ENCODE data around the gene PRRT1B. TPM values are rescaled to one million over a fixed set of nuclear protein-coding genes. Genes with fewer than 3 reads are reported as not detected.

The PRRT1B gene
- total RNA-seq, 1 donor from 2014 or later = not detected

DNA sequence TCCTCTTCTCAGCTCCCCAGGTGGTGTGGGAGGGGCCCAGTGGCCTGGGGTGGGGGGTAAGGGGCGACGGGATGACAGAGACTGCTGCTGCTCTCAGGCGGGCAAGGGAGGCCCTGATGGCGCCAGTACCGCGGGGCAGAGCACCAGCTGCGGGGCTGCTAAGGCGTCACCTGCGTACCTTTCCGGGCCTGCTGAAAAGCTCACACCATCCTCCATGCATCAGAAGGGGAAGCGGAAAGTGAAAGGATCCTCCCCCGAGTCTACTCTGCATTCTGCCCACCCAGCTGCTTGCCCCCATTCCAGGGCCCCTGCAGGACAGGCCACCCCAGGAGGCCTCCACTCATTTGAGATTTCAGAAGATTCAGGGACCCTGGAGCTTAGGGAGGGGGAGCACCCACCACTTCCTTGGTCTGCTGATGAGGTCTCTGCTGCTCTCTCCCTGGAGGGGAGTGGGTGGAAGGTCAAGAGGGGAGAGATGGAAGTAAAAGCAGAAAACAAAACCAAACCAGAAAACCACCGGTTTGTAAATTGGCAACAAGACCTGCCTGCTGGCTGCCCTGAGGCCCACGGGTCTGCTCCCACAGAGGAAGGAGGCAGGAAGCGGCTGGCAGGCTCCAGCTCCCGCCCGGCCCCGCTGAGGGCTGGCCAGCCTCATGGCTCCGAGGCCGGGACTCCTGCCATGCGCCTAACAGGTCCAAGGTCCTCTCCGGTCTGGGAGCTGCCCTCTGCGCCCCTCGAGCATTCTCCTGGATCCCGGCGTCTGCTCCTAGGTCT is 33.6 kb downstream of the PRRT1B start:
- peak; percentile 10 to 50 for DNase-seq (ENCODE audit: low read depth in 2 of 2)

DNA sequence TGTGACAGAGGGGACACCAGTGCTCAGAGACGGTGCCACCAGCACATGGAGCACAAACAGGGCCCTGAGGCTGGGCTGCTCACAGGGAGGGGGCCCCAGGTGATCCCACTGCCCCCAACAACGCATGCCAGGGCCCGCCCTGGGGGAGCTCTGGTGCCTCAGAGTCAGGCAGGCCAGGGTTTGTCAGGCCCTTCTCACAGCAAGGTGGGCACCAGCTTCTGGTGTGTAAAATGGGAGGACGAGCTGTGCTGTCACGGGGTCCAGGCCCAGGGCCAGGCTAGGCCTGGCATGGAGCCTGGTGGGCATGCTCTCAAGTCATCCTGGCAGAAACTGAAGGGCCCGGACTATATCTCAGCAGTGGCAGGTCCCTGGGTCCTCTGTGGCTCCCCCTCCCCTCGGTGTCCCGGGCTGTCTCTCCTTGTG is 34.5 kb downstream of the PRRT1B start:
- no peak for DNase-seq (ENCODE audit: low read depth in 2 of 2)

DNA sequence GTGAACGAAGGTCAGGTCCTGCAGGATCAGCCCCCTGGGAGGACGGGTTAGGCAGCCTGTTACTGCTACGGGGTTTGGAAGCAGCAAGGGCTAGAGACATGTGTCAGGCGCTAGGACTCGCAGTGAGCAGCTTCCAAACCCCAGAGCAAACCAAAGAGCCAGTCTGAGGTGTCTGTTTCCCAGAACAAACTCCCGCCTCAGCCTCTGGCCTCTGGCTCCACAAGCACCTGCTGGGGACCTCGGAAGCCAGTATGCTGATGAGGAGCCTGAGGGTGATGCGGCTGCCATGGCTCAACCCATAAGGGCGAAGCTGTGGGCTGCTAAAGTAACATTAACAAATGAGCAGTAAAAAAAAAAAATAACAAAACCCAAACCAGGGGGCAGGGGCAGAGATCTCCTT is 35.0 kb downstream of the PRRT1B start:
- DNase-seq (ENCODE audit: low read depth in 2 of 2) = no peak

DNA sequence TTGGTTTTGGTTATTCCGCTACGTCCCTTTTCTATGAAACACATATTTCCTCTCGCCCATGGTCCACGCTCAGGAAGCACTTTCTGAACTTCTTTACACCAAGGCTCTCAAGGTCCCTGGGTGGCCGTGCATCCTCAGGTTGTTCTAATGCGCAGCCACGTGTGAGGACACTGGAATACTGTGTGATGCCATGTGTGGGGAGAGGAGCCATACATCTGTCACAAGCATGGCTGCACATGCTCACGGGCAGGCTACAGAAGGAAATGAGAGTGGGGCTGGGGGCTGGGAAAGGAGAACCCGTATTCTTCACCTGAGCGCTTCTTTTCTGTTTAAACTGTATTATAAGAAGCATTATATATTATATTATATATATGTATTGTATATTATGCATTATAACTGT is 36.7 kb downstream of the PRRT1B start:
- DNase-seq (ENCODE audit: low read depth in 2 of 2) = no peak

DNA sequence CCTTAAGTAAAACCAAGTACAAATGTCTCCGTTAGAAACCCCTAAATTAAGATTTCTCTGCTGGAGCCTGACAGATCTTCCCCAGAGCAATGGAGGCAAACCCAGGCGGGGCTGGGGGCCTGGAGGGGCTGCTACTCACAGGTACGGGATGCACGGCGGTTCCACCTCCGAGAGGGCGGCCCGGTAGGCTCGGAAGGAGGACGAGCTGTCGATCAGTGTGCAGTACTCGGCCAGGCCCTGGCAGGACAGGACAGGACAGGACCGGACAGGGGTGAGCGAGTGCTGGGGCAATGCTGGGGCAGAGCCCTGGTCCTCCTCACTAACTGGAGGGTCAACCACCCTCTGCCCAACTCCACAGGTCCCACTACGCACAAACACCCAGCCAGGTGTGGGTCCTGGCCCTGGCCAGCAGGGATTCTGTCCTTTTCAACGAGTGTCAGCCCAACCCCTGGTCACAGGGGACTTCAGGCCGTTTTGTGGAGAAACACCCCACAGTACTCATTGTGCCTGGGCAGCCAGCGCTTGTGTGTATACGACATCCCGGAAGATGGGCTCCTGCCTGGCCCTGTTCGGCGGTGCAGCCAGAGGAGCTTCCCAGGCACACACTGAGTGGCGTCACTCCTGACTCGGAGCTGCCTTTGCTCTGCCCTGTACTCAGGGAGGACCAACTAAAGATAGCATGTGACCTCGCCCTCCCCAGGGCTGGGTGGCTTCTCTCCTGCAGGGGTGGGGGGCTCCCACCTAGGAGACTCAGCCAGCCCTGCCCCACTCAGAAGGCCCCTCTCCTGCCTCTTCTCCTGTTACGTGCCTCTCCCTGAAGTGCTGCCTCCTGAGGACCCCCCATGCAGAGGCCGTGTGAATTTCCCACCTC is 37.4 kb downstream of the PRRT1B start:
- DNase-seq (ENCODE audit: low read depth in 2 of 2) = no peak

DNA sequence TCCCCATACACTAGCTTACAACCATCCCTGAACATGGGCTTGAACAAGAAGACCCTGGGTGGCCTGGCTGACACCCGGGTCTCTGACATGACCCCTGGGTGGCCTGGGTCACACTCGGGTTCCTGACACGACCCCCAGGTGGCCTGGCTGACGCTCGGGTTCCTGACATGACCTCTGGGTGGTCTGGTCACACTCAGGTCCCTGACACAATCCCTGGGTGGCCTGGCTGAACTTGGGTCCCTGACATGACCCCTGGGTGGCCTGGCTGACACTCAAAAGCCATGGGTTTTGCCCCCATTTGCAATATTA is 38.0 kb downstream of the PRRT1B start:
- DNase-seq (ENCODE audit: low read depth in 2 of 2) = no peak

DNA sequence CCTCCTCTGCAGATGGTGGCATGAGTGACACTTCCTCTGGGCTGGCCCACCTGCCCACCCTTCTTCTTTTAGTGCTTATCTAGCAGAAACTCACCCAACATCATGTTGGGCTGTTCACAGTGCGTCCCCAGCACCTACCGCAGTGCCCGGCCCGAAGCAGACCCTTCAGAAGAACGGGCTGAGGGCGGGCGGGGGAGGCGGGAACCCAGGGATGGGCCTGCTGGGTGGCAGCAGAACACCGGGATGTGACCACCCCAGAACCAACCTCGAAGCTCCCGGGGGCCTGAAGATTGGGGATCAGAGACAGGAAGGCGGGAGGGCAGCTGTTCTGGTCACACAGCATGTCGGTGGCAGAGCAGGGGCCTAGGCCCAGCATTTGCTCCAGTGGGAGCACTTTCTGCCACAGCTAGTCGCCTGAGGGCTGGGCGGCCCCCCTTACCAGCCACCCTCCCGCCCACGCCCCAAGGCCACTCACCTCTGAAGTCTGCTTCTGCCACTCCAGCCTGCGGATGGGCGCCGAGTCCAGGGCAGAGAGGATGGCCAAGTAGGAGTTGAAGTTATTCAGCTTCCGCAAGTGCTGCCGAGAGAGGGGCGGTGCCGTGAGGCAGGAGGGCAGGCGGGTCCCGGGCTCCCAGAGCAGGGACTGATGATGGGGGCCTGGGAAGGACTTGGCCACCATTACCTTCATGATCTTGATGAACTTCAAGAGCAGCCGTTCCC is 38.7 kb downstream of the PRRT1B start:
- no peak for DNase-seq (ENCODE audit: low read depth in 2 of 2)

DNA sequence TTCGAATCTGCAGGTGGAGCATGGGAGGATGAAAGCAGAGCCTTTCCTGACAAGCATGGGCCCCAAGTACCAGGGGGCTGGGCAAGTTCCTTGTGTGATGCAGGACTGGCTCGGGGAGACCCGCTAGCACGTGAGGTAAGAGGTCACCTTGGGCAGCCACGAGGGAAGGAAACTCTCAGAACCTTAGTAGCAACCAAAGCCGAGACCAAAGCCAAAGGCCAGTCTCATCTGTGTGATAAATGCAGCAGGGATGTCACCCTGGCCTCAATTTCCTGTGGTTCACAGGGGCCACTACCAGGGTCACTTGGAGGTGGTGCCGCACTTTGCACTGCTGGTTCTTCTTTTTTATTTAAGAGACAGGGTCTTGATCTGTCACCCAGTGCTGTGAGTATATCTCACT is 39.5 kb downstream of the PRRT1B start:
- DNase-seq (ENCODE audit: low read depth in 2 of 2) = no peak

DNA sequence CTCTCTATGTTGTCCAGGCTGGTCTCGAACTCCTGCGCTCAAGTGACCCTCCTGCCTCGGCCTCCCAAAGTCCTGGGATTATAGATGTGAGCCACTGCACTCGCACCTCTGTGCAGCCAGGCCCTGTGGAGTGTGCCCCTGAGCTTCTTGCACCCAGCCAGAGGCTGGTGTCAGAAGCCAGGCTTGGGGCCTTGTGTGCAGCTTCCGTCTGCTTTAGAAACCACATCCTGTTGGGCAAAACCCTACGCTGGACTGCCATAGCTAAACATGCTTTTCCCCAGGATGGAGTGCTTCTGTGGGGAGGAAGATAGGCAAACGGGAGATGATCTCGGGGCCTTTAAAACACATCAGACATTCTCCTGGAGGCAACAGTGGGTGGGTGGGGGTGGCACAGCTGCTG is 40.1 kb downstream of the PRRT1B start:
- peak in 1 of 2 donors; percentile 65 for DNase-seq (ENCODE audit: low read depth in 2 of 2)

DNA sequence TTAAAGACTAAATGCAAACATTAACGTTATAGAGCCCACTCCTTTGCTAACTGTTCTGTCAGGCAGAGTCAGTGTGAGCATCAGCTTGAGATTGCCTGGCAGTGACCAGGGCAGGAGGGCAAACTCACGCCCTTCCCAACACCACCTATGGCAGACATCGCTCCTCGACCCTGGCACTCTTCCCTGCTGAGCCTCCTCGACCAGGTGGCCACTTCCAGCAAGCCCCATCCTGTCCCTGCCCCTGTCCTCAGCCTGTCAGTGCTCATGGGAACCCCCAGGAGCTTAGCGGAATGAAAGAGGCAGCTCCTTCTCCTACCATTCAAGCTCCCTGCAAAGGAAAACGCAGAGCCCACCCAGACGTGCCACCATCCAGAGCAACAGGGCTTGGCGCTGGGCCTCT is 42.0 kb downstream of the PRRT1B start:
- no peak for DNase-seq (ENCODE audit: low read depth in 2 of 2)

DNA sequence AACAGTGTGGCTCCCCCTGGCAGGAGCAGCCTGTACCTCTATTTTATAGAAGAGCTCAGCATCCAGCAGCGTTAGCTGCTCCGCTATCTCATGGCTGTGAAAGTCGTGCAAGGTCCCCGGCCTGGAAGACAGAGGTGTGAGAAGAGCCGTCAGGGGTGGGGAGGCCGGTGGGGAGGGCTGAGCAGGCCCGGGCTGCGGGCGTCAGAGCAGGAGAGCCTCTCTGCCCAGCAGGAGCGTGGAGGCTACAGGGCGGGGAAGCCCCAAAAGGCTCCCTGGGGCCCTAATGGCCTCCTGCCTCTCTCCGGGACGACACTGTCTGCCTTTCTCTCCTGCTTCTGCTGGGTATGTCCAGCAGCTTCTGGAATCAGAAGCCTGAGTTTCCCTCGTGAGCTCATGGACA is 42.6 kb downstream of the PRRT1B start:
- DNase-seq (ENCODE audit: low read depth in 2 of 2) = no peak

DNA sequence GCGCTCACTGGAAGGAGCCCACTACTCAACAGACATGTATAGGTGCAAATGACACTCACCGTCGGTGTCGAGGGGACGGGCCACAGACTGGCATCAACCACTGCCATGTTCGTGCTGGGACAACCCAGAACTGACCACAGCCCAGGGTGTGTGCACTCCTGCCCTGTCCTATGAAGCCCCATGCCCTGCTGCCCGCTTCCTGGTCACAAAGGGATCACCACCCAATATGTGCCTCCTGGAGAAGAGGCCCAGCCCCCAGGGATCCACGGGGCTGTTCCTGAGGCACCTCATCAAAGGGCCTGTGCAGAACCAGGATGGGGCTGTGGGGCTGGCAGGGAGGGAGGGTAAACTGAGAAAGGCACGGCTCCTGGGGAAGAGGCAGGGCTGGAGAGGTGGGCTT is 43.1 kb downstream of the PRRT1B start:
- no peak for DNase-seq (ENCODE audit: low read depth in 2 of 2)

DNA sequence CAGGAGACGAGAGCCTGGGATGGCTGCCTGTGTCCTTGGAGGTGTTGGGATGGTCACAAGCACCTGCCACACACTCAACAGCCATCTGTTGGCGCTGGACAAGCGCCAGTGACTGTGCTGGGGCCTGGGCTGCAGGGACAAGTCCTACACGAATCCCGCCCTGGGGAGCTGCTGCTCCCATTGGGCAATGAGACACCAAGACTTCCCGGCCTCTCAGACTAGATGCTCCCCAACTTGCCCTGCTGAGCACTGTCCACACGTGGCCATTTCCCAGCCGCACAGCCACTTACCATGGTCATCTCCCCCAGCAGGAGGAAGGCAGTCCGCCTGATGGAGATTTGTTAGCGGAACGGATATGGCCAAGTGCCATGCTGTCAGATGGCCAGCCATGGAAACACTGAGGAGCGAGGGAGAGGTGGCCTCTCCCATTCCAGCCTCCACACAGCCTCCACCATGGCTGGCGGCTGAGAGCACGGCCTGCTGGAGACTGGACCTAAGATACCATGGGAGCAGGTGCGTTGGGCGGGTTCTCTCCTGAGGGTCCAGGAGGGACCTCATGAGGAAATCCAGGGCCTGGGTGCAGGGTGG is 43.9 kb downstream of the PRRT1B start:
- no peak for DNase-seq (ENCODE audit: low read depth in 2 of 2)

DNA sequence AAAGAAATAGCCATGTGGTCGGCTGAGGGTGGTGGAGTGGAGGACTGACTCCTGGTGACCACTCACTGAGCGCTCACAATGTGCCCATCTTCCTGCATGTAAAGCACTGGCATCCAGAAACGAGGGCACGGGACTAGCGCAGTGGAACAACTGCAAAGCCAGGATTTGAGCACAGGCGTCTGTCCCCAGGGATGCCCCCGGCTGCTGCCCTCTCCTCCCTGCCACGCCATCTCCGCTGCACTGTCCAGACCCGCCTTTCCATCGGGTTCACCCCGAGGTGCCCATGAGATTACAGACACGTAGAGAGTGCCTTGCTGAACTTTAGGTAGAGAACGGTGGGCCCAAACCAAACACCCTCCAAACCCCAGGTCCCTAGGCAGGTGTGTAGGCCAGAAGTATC is 44.7 kb downstream of the PRRT1B start:
- no peak for DNase-seq (ENCODE audit: low read depth in 2 of 2)

DNA sequence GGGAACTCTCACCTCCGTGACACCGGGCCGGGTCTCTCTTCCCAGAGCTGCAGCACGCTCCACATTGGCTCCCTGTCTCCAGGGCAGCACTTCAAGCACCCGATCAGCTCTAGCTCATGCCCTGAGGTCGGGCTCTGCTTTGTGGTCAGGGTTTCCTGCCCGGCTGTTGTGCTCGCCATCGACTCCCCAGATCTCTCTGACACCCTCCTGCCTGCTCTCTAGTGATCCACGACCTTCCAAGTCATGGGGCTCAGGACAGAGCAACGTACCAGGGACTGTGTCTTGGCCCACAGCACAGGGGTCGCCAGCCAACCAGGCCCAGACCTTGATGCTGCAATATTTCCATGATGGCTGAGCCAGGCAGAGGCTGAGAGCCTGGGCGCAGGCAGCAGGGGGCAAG is 45.1 kb downstream of the PRRT1B start:
- no peak for DNase-seq (ENCODE audit: low read depth in 2 of 2)

DNA sequence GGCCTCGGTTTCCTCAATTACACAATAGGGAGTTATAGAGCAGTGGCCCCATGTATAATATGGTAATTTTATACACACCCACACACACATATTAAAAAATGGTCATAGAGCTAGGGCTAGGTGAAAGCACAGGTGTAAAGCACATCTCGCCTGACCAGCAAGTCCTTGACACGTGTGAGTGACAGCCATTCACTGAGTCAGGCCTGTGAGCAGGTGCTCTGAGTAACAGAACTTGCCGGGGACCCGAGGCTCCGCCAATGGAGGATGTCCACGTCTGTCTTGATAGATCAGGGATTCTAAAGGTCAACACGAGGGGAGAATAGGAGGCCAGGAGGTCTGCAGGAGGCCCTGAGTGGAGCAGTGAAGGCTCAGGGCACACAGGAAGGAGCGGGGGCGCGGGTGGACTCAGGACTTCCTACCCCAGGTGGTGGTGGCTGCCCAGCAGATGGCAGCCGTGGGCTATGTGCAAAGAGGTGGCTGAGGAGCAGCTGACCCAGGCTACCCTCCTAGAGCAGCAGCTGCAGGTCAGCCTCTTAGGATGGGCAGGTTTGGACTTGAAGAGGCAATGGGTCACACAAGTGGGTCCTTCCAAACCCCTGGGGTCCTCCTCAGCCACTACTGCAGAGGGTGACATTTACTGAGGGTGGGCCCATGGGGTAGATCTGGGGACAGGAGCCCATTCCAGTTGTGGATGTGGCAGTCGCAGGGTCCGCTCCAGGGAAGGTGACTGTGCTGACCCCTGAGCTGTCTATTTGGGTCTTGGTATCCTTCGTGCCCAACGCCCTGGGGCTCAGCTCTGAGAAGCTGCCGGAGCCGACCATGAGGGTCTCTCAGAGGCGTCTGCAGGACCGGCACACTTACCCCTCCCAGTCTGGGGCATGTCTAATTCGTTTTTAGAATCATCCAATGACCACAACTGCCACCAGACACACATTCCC is 45.9 kb downstream of the PRRT1B start:
- DNase-seq (ENCODE audit: low read depth in 2 of 2) = peak; percentile 56 to 79

DNA sequence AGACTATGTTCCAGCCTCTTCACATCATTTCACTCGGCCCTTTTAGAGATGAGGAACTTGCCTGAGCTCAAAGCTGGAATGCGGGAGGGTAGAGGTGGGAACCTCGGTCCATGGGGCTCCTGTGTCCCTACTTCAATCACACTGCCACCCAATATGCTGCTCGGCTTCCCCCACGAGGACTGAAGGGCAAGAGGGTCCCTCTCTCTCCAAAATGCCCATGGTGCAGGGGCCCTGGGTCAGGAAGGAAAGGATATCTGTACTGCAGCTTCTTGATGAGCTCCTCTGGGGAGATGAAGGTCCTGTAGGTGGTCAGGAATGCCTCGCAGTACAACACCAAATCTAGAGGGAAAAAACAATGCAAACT is 46.5 kb downstream of the PRRT1B start:
- no peak for DNase-seq (ENCODE audit: low read depth in 2 of 2)

DNA sequence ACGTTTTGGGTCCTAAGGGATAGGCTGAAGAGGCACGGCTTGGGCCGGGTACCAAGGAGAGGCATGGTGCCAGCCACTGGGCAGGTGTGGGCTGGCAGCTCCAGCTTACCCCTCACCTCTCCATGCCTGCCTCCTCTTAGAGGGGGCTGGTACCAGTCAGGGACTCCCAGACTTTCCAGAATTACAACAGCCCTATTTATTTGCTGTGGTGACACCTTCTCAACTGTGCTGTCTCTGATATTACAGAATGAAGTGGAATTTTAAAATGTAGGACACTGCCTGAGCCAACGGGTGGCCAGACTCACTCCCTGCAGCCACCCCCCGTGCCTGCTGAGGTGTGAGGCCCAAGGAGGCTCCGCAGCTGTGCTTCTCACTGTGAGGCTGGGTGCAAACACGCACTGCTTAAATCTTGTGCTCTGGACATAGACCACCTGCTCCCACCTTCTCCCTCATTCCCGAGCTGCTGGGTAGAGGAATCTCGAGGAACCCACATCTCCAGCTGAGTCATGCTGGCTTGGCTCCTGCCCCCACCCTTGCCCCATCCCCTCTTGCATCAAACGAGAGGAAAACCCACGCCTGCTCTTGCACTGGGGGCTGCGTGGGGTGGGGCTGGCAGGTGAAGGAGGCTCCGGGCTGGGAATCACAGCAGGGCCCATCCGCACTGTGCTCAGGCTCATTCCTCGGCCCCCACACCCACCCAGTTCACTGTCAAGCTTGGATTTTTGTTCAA is 47.9 kb downstream of the PRRT1B start:
- no peak for DNase-seq (ENCODE audit: low read depth in 2 of 2)

DNA sequence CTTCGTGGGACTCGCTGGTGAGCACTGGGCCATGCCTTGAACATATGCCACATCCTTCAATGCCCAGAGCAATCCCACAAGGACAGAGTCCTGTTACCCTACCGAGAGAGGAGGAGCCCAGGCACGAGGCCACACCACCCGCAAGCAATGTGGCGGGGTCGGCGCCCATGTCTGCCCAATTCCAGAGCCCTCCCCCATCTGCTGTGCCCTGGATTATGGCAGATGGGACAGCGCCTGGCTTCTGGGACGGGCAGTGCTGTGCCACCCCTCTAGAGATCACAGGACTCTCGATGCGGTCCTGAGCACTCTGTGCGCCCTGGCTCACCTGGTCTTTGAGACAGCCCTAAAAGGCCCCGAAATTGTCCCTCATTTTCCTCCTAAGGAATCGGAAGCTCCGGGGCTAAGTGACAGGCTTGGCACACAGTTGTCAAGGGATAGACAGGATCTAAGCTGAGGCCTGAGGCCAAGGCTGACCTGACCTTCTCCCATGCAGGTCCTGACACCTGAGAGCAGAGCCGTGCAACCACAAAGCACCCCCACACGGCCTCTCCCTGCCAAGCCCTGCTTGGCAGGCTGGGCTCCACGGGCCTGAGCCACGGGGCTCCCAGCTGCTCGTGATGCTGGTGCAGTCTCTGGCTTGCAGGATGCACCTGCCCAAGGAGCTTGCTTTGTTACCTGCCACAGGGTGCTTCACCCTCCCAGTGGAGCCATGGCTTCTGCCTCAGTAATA is 48.8 kb downstream of the PRRT1B start:
- DNase-seq (ENCODE audit: low read depth in 2 of 2) = no peak
